HG02642 (cell line): ENCODE data around the gene SLC30A9.
A peak's percentile ranks its signal among the peaks of the same experiment; 100 is the strongest.

ENCODE experiments used
- ATAC-seq: cut with Tn5 transposase; IDR thresholded peaks from one replicate; pipeline ENCODE4 v1.9.1; 2021; ENCODE audit warnings: mild to moderate bottlenecking; ENCODE audit not compliant: unreplicated experiment, poor library complexity

Gene SLC30A9

DNA sequence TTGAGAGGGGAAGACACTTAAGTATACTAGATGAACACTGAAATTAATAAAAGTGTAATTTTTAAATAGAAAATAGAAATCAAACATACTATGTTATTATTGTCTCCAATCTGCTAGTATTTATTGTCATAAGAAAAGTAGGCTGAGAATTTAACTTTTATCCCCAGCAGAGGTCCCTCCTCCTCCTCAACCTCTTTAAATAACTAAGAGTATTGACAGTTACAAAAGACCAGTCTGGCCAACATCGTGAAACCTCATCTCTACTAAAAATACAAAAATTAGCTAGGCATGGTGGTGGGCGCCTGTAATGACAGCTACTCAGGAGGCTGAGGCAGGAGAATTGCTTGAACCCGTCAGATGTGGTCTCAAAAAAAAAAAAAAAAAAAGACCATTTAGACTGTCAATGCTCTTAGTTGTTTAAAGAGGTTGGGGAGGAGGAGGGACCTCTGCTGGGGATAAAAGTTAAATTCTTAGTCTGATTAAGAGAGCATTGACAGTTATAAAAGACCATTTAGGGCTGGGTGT lies 4.2 kb downstream of the SLC30A9 start:
- no peak for ATAC-seq

DNA sequence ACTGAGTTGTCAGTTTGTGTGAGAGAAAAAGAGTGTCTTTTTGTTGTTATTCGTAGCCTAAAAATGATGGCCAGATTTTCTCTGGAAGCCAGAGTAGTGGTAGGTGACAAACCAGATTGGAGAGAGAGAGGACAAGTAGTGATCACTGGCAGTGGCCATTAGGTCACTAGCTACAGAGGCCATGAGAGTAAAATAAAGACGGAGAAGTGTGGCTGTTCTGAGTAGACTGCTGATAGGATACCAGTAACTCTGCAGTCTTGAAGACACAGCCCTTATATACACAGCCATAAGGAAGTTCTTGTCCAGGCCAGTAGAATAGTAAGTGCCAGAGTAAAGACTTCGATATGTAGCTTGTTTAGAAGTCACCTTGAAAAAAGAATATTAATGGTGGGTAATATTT lies 7.7 kb downstream of the SLC30A9 start:
- ATAC-seq: no peak

GRCh38 chr4:41999321-41999720 lies 9.0 kb downstream of the SLC30A9 start:
- ATAC-seq: no peak

GRCh38 chr4:42008011-42008786 lies 17.9 kb downstream of the SLC30A9 start:
- ATAC-seq: no peak

DNA sequence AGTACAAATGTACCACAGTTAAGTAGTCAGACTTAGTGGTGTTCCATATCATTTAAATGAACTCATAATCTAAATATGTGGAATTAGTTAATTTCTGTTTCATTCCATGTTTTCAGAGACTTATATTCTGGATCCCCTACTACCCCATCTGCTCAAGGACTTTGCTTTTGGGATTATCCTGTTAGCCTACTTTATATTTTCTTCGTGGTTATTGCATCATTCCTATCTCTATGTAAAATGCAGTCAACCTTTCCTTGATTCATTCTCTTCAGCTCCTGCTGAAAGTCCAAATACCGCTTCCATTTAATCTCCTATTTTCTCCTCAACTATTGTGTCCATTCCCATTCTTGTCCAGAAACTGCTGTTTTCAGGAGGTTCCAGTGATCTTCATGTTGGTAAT lies 25.1 kb downstream of the SLC30A9 start:
- no peak for ATAC-seq

- ATAC-seq: no peak
Observed at GRCh38 chr4:42018451-42018850, 28.1 kb downstream of the SLC30A9 start.

GRCh38 chr4:42048394-42048793 lies 58.1 kb downstream of the SLC30A9 start:
- ATAC-seq: no peak

DNA sequence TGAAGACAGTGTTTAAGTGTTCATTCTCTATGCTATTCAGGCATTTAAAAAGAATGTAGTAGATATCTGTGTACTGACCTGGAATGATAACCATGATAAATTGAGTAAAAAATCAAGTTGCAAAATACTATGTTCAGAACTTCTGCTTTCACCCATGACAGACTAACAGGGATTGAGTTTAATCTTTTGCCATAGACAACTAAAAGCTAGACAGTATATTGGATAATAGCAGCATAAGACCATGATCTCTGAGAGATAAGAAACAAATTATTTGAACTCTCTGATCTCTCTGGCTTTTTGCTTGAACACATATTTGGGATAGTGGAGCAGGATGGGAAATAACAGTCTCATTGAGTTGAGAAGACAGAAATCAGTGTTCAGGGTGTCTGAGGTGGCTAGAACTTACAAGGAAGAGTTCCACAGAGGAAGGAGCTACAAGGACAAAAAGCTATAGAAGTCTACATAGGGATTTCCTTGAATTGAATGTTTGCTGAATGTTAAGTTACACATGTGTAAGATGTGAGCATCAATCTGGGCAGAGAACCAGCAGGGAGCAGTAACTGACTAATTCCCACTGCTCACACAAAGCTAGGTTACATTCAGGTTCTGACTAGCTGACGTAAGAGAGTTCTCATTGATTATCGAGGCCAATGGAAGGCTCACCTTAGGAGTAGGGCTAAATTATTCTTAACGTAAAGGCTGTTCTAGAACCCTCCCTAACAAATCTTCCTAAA lies 60.4 kb downstream of the SLC30A9 start:
- no peak for ATAC-seq

GRCh38 chr4:42066402-42066801 lies 76.1 kb downstream of the SLC30A9 start:
- no peak for ATAC-seq

- no peak for ATAC-seq
Observed at GRCh38 chr4:42067264-42067663, 76.9 kb downstream of the SLC30A9 start.

- ATAC-seq: no peak
Observed at GRCh38 chr4:42070463-42070862, 80.1 kb downstream of the SLC30A9 start.

DNA sequence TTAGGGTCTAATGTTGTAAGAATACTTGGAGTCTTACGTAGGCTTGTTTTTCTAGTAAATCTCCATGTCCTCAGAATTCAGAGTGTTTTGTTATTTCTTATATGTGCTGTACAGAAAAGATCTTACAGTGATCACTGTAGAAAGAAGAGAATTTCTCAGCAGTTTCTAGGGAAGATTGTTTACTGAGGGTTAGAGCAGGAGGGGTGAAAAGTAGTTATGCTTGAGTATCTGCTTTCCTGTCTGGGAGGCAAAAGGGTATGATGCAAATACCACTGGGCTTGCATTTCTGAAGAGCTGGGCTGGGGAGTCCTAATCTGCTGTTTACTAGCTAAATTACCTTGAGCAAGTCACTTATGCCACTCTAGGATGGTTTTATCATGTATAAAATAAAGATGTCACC lies 84.0 kb downstream of the SLC30A9 start:
- no peak for ATAC-seq

GRCh38 chr4:42078184-42078801 lies 88.0 kb downstream of the SLC30A9 start:
- peak; percentile 87 for ATAC-seq

DNA sequence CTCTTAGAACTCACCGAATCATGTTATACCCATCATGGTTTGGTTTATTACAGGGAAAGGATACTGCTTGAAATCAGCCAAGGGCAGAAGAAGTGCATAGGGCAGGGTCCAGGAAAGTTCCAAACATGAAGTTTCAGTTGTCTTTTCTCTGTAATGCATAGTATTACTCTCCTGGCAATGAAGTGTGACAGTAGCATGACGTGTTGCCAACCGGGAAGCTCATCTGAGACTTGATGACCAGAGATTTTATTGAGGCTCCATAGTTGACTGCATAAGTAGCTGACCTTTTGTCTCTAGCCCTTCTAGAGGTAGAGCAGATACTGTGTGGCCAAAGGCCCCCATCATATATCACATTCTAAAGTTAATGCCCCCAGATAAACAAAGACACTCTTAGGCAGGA lies 90.0 kb downstream of the SLC30A9 start:
- peak; percentile 54 for ATAC-seq

GRCh38 chr4:42083816-42084215 lies 93.5 kb downstream of the SLC30A9 start:
- no peak for ATAC-seq

- no peak for ATAC-seq
Observed at GRCh38 chr4:42088386-42088785, 98.1 kb downstream of the SLC30A9 start.

DNA sequence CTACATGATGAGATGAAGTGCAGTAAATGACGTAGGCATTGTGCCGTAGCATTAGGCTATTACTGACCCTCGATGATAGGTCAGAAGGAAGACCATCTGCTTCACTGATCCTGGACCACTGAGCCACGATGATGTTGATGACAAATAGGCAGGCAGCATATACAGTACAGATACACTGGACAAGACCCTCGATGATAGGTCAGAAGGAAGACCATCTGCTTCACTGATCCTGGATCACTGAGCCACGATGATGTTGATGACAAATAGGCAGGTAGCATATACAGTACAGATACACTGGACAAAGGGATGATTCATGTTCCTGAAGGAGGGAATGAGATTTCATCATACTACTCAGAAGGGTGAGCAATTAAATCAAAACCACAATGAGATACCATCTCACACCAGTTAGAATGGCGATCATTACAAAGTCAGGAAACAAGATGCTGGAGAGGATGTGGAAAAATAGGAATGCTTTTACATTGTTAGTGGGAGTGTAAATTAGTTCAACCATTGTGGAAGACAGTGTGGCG lies 111.2 kb downstream of the SLC30A9 start:
- no peak for ATAC-seq

DNA sequence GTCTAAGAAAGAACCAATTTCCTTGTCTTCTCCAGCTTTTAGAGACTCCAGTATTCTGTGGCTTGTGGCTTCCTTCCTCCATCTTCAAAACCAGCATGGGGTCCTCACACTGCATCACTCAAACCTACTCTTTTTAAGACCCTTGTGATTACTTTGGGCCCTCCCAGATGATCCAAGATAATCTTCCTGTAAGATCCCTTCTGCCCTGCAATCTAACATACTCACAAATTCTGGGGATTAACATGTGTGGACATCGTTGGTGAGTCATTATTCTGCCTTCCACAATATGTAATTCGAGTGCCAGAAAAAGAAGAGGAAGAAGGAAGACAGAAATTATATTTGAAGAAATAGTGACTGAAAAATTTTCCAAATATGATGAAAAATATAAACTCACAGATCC lies 114.2 kb downstream of the SLC30A9 start:
- no peak for ATAC-seq

DNA sequence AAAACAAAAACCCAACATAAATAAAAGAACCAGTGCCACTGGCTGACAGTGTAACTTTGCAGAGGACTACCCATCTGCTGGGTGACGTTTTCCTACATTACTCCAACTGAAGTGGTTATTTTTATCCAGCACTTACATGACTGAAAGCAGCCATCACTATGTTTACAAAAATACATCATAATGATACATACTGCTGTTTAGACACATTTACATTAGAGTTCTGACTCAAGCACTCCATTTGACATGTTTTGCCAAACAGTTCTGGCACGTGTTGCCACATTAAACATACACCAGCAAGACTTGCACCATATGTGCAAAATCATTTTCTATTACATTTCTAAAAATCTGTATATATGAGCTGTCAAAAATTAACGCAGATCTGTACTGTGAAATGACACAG lies 122.5 kb downstream of the SLC30A9 start:
- no peak for ATAC-seq

GRCh38 chr4:42119886-42120285 lies 129.6 kb downstream of the SLC30A9 start:
- ATAC-seq: no peak

DNA sequence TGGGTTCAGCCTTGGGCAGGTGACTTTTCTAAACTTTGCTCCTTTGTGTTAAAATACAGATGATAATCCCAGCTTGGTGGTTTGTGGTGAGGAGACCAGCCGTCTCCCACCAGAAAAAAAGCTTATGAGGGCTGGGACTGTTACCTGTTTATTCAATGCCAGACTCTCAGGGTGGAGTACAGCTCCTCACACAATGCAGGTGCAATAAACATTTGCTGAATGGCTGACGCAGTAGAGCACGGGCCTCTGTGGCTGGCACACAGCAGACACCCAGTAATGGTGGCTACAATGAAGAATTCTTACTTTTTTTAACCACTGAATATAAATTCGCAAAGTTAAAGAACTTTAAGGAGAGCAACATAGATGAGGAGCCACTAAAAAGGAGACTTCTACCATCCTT lies 131.9 kb downstream of the SLC30A9 start:
- no peak for ATAC-seq
